Testis (tissue), 3 donors: ENCODE measurements around the gene ZNF320. TPM values are rescaled to one million over a fixed set of nuclear protein-coding genes. Genes with fewer than 3 reads are reported as not detected.
"Not testable (repeated sequence)": the region's sequence is repeated elsewhere in the genome, so short reads cannot be mapped to it uniquely, and the experiment has no call there.

Experiments used
- DNase-seq: peaks from one replicate; pipeline ENCODE4 v3.0.0-alpha.2; 2019
- H3K27ac ChIP-seq, 2 donors: fragments of 200-600 bp; sonication (generic); one replicate each; pipeline ENCODE4 v1.5.1; 2019
- H3K27me3 ChIP-seq: fragments of 200-600 bp; sonication (generic); one replicate; pipeline ENCODE4 v1.5.1; 2019
- H3K36me3 ChIP-seq: fragments of 200-600 bp; sonication (generic); one replicate; pipeline ENCODE4 v1.5.1; 2017; ENCODE audit warnings: low read depth; ENCODE audit errors: missing control alignments
- H3K4me1 ChIP-seq: fragments of 200-600 bp; sonication (generic); one replicate; pipeline ENCODE4 v1.5.1; 2019
- H3K4me3 ChIP-seq, 2 donors: fragments of 200-600 bp; sonication (generic); one replicate each; pipeline ENCODE4 v1.5.1; 2017 to 2019
- H3K9me3 ChIP-seq: fragments of 200-600 bp; sonication (generic); one replicate; pipeline ENCODE4 v1.5.1; 2017
- WGBS, 2 donors: methylation state at CpG; one replicate each; pipeline ENCODE4 v1.1.5; 2018; 5-methylcytosine and 5-hydroxymethylcytosine counted together
- intact Hi-C: fragments of 100-400 bp; cut with DNase I; formaldehyde crosslinking; loops from one replicate; pipeline ENCODE4 v1.15.1; 2023; ENCODE audit warnings: low total_unique reads
- polyA plus RNA-seq: library from polyadenylated mRNA; stranded (reverse); fragments of 350-450 nt; fragmentation: Illumina TruSeq; extraction: RNeasy Lipid Tissue Mini Kit (QIAGEN cat#74804); gene quantifications from one replicate; pipeline ENCODE4 v1.2.3, GENCODE V29; 2014; ENCODE audit warnings: low read depth, low replicate concordance; ENCODE audit not compliant: insufficient read depth
- small RNA-seq, 2 donors: library from RNA; depleted of rRNA; stranded (forward); fragments of <200 nt; gene quantifications; one replicate each; pipeline ENCODE3, GENCODE V24; 2016
- total RNA-seq, 2 donors: library from RNA; depleted of rRNA; stranded (reverse); fragments of >200 nt; gene quantifications; one replicate each; pipeline ENCODE4 v1.2.3, GENCODE V29; 2016

Gene ZNF320
- total and polyA plus RNA-seq, 3 donors from 2014 or later: 8.2 to 21.6 (median 21.3) TPM

DNA sequence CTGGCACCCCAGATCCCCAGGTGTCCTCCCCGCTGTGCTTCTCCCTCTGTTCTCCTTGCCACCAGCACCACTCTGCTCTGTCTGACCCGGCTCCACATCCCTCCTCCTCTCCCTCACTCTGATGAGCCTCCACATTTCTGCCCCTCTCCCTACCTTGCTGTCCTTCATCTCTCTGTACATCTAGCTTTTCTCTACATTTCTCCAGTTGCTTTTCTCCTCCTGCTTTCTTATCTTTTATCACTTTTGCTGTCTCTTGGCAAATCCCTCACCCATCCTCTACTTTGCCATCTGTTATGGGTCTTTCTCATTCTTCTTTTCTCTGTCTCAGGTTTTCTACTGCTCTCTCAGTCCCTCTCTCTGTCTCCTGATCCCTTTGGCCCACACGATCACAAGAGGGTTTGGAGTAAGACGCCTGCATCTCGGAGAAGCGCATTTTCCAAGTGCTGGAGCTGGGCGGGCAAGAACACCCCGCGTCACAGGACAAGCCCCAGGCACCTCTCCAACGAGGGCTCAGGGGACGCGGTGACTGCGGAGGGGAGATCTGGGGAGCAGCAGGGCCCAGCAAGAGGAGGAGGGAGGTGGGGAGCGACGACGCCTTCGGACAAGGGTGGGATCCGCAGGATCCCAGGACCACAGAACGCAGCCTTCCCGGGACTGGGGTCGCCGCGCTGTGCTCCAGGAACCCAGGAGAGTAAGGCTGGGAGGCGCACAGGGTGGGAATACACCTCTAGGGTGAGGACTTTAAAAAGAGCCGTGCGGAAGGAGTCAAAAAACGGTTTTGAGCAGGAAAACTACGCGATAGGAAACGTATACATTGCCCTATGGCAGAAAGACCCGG is 40.7 kb downstream of the ZNF320 start:
- H3K4me1 ChIP-seq, DNase-seq, H3K36me3 ChIP-seq, intact Hi-C loops, H3K27me3 ChIP-seq, H3K9me3 ChIP-seq: not testable (repeated sequence)
- WGBS, 2 donors: 2 to 3% methylated on average over 28 to 30 of the region's 31 CpGs
- peak overlapping the region; percentile 62 to 66 for H3K4me3 ChIP-seq
- H3K27ac ChIP-seq: peak overlapping the region in 1 of 2 donors; percentile 44

Small RNA genes lying within 50 kb of the gene (small RNA-seq; reads per million reads assigned to genes)
- gene ZNF320: 0.66 to 1.3 reads per million in 2 donors

Other genes starting within 250 kb of the ZNF320 start
- gene ZNF611, start 162.6 kb downstream of the ZNF320 start, total RNA-seq: 10 to 100 TPM; 17.8 to 26.8 TPM
- 7.9 TPM for gene ZNF611, start 162.6 kb downstream of the ZNF320 start, polyA plus RNA-seq
- 1 to 10 TPM; 5.2 to 6.9 TPM for gene ZNF600, start 110.8 kb downstream of the ZNF320 start, total RNA-seq
- gene ZNF600, start 110.8 kb downstream of the ZNF320 start, polyA plus RNA-seq: 2.7 TPM
- 10 to 100 TPM; 12.2 to 17.5 TPM for gene ZNF28, start 76.0 kb downstream of the ZNF320 start, total RNA-seq
- 8.8 TPM for gene ZNF28, start 76.0 kb downstream of the ZNF320 start, polyA plus RNA-seq
- gene ZNF468, start 40.0 kb downstream of the ZNF320 start, total RNA-seq: 10 to 100 TPM; 13.5 to 21.7 TPM
- gene ZNF468, start 40.0 kb downstream of the ZNF320 start, polyA plus RNA-seq: 10.6 TPM
- gene ZNF888, start 25.8 kb upstream of the ZNF320 start, total RNA-seq: 1 to 10 TPM; 2.3 to 3.2 TPM
- gene ZNF888, start 25.8 kb upstream of the ZNF320 start, polyA plus RNA-seq: 2.2 TPM
- gene ZNF816, start 65.2 kb upstream of the ZNF320 start, total RNA-seq: 10 to 100 TPM in 1 of 2 donors, 1 to 10 TPM in 1; 6.9 to 14.9 TPM
- 3.1 TPM for gene ZNF816, start 65.2 kb upstream of the ZNF320 start, polyA plus RNA-seq
- under 1 TPM in 1 of 2 donors, not detected in 1; 0.12 TPM for gene ERVV-1, start 116.3 kb upstream of the ZNF320 start, total RNA-seq
- not detected for gene ERVV-1, start 116.3 kb upstream of the ZNF320 start, polyA plus RNA-seq
- gene ERVV-2, start 147.1 kb upstream of the ZNF320 start, total RNA-seq: not detected
- gene ERVV-2, start 147.1 kb upstream of the ZNF320 start, polyA plus RNA-seq: 0.12 TPM
- gene ZNF160, start 205.8 kb upstream of the ZNF320 start, total RNA-seq: 100 to 1,000 TPM; 113 TPM
- gene ZNF160, start 205.8 kb upstream of the ZNF320 start, polyA plus RNA-seq: 30.1 TPM
- gene ZNF415, start 235.3 kb upstream of the ZNF320 start, total RNA-seq: 10 to 100 TPM; 43.8 to 63.8 TPM
- gene ZNF415, start 235.3 kb upstream of the ZNF320 start, polyA plus RNA-seq: 42.5 TPM